ENCODE data around the gene ARHGEF2.

ARHGEF2 gene

DNA sequence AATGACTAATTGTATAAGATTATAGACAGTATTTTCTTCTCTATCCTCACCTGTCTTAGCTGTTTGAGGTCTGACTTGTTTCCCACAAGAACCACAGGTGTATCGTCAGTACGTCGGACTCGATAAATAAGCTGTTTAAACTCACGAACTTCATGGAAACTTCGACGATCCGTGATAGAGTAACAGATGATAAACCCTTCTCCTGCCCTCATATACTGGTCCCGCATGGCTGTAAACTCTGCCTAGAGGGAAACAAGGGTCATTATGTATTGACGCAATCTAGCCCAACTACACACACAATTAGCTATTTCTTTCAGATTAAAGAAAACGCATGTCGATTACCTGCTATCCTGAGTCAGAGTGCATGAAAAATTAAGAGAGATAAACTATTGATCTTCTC, 74.1 kb downstream of the ARHGEF2 start:
- DNase-seq, result no peak

DNA sequence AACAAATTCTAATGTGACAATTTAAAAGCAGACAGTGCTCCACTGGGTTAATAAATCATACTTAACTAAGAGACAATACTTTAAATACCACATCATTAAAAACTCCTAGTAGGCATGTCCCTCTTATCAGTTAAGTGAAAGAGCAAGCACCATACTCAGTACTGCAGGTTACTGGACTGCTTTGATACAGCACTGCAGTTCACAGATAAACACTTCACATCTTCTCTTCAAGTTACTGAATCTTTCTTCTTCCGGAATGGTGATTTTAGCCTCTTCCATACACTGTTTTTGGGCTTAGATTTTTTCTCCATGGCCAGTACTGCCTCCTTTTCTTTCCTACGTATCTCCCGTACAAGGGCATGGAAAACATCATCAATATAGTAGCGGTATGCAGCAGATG, 78.2 kb downstream of the ARHGEF2 start:
- no peak for DNase-seq

DNA sequence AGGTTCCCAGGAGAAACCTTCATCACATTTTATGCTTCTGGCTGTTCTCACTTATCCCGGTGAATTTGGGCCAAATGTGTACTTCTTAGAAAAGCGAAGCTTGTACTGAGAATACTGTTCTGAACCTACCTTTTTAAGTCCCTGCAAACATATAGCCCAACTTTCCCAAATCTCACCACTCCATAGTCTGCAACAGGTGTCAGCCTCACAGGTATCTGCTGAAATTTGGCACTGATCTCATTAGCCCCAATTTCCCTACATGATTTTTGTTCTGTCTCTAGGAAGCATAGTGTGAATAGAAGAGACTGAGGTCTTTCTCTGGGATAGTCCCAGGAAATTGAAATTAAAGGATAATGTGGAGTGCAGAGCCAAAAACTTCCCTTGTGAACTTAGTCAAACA, 78.7 kb downstream of the ARHGEF2 start:
- no peak for DNase-seq

DNA sequence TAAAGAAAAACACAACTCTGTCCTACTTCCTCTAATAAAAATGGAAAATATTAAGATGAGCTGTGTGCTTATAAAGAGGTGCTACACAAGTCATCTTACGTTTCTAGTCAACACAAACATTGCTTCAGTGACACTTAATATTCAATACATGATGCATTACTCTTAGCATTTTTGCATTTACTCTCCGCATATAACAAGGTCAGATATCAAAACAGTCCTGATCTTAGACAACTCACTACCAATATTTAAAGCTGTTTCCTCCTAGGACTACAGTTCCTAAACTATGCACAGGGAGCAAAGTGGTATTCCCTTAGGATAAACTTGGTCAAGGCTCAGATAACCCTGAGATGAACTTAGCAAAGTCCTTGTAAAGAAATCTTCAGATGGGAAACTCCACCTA, 79.5 kb downstream of the ARHGEF2 start:
- no peak for DNase-seq

DNA sequence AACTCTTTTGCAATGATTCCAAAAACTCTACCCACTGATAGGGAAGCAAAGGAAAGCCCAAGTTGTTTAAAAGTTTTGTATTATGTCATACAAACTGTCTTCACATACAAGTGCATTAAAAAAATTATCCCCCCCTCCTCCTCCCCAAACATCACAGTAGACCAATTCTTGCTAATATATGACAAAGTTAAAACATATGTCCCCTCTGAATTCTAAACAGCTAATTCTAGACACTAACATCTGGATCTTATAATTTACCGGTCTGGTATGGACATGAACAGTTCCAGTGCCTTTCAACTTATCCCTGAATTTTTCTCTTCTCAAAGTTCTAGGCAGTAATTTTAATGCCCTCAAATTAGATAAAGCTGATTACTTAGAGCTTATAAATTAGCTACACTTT, 80.6 kb downstream of the ARHGEF2 start:
- DNase-seq, result no peak
